Fibroblast of the aortic adventitia (primary cell): ENCODE data around the gene DMAP1. TPM values are rescaled to one million over a fixed set of nuclear protein-coding genes. Genes with fewer than 3 reads are reported as not detected.

Experiments used
- DNase-seq: peaks from one replicate; pipeline ENCODE4 v3.0.0-alpha.2; 2010; ENCODE audit warnings: low read depth
- H3K4me3 ChIP-seq: 2 replicates; pipeline ENCODE4 v1.5.1; 2011; ENCODE audit warnings: low read depth, mild to moderate bottlenecking, control low read depth, low read length, moderate library complexity
- CTCF ChIP-seq: IDR thresholded peaks from 2 replicates; pipeline ENCODE4 v1.5.1; 2011; ENCODE audit warnings: mild to moderate bottlenecking, low read length, control low read depth, inconsistent platforms; ENCODE audit not compliant: insufficient read depth
- total RNA-seq: library from RNA; depleted of rRNA; stranded (reverse); fragments of >200 nt; gene quantifications from 2 replicates; pipeline ENCODE4 v1.2.3, GENCODE V29; 2012; ENCODE audit warnings: low replicate concordance

The DMAP1 gene
- total RNA-seq, 1 donor, result 19.8 TPM

DNA sequence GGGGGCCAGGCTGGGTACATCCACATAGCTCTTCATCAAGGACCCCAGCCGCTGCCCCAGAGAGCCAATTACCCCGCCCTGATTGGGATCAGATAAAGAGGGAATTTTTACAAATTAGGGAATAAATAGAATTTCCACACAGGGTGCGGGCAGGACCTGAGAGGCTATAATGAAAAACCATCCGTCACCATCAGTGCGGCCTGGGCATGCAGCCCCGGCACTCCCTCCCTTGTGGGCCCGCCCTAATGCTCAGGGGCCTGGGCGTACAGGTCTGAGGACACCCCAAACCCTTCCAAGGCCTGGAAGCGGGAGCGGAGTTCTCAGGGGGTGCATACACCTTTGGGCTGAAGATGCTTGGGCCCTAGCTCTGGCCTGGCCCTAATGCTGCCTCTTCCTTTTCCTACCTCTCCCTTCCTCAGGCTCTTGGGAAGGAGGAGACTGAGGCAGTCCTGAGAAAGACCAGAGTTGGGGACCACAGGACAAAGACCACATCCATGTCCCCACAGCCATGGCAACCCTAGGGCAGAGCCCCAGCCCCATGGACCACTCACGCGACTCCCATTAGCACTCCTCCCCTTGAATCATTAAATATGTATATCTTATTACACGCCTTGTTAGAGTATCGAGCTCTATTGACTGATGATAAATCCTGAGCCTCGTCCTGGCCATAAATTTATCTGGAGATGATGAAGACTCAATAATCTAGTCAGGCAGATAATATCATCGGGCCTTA lies 16.3 kb downstream of the DMAP1 start:
- H3K4me3 ChIP-seq, result no peak overlapping the region
- TF ChIP-seq CTCF, result no peak
- DNase-seq, result no peak

DNA sequence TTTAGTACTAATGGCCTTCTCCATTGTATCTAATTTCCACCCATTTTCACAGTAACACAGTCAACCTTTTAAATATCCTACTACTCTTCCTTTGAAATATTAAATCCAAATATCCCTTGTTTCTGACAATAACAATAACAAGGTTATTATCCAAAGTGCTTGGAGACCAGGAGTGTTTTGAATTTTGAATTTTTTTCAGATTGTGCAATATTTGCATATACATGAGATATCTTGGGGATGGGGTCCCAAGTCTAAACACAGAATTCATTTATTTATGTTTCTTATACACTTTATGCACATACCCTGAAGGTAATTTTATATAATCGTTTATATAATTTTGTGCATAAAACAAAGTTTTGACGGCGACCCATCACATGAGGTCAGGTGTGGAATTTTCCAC lies 17.5 kb downstream of the DMAP1 start:
- no peak overlapping the region for H3K4me3 ChIP-seq
- no peak for TF ChIP-seq CTCF
- DNase-seq, result no peak

GRCh38 chr1:44233593-44233992 lies 20.3 kb downstream of the DMAP1 start:
- H3K4me3 ChIP-seq, result no peak overlapping the region
- TF ChIP-seq CTCF, result no peak
- no peak for DNase-seq

GRCh38 chr1:44235808-44236207 lies 22.5 kb downstream of the DMAP1 start:
- no peak for TF ChIP-seq CTCF
- no peak for DNase-seq
- H3K4me3 ChIP-seq, result no peak overlapping the region

- TF ChIP-seq CTCF, result no peak
- DNase-seq, result no peak
- H3K4me3 ChIP-seq, result no peak overlapping the region
Observed at GRCh38 chr1:44236490-44237272, 23.4 kb downstream of the DMAP1 start.

DNA sequence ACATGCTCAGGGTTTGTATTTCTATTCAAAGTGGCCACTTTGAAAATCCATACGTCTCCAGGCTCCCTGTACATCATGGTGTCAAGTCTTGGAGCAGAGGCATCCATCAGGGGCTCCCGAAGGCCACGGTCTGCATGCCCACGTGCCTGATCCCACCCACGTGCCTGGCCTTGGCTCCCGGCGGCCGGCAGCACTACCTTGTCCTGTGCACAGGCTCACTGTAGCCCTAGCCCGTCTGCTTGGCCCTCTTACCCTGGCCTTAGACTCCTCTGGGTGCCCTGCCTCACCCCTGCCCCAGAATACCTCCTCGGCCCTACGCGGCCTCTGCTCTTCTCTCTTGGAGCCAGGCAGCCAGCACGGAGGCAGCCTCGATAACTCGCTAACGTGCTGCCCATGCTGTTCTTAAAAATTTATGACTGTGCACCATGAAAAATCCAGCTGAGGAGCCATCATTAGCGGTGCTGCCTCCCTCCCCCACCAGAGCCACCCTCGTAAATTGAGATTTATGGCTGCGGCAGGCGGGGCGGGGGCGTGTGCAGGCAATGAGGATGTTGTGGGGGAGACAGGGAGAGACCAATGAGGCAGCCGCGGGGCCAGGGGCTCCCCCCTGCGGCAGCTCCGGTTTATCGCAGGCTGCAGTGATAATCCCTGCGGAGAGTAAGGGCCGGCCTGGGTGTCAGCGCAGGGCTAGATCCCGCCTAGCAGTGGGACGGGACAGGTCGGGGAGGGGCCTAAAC lies 24.6 kb downstream of the DMAP1 start:
- no peak for DNase-seq
- H3K4me3 ChIP-seq, result no peak overlapping the region
- peak; percentile 32 for TF ChIP-seq CTCF
